OCI-LY7 (cell line): ENCODE measurements around the gene MGAT1.
"Not testable (repeated sequence)": the region's sequence is repeated elsewhere in the genome, so short reads cannot be mapped to it uniquely, and the experiment has no call there.

Experiments
- CTCF ChIP-seq: fragments of 200-600 bp; sonication (generic); conservative IDR thresholded peaks from 2 replicates; pipeline ENCODE4 v1.5.1; 2014; ENCODE audit warnings: mild to moderate bottlenecking, antibody characterized with exemption, low read length, moderate library complexity, mixed read lengths
- EZH2phosphoT487 ChIP-seq: fragments of 200-600 bp; sonication (generic); IDR thresholded peaks from 2 replicates; pipeline ENCODE4 v1.6.1; 2018; ENCODE audit warnings: low read depth, borderline replicate concordance, mild to moderate bottlenecking, mixed run types, antibody characterized with exemption, low read length, moderate library complexity, mixed read lengths

DNA sequence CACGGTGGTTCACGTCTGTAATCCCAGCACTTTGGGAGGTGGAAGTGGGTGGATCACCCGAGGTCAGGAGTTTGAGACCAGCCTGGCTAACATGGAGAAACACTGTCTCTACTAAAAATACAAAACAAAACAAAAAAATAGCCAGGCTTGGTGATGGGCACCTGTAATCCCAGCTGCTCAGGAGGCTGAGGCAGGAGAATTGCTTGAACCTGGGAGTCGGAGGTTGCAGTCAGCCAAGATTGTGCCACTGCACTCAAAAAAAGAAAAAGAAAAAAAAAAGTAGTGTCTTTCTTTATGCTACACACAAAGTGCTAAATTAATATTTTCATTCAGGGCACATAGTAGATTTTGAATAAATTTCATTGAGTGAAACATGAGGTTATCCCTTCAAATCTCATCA lies 61.7 kb downstream of the MGAT1 start:
- TF ChIP-seq CTCF, EZH2phosphoT487: not testable (repeated sequence)
